ENCODE measurements around the gene GALNT8.

Gene GALNT8

GRCh38 chr12:4809449-4810218 is 89.4 kb downstream of the GALNT8 start:
- TF ChIP-seq CTCF (IDR thresholded peaks at IDR 0.05; ENCODE audit: extremely low read depth, missing control alignments), result no peak
- DNase-seq (ENCODE audit: low spot score), result peak; percentile 47

GRCh38 chr12:4810219-4810671 is 90.0 kb downstream of the GALNT8 start:
- no peak for TF ChIP-seq CTCF (IDR thresholded peaks at IDR 0.05; ENCODE audit: extremely low read depth, missing control alignments)
- DNase-seq (ENCODE audit: low spot score), result no peak

GRCh38 chr12:4812624-4813327 is 92.6 kb downstream of the GALNT8 start:
- DNase-seq (ENCODE audit: low spot score), result no peak
- TF ChIP-seq CTCF (IDR thresholded peaks at IDR 0.05; ENCODE audit: extremely low read depth, missing control alignments), result no peak

GRCh38 chr12:4813741-4814140 is 93.5 kb downstream of the GALNT8 start:
- no peak for TF ChIP-seq CTCF (IDR thresholded peaks at IDR 0.05; ENCODE audit: extremely low read depth, missing control alignments)
- DNase-seq (ENCODE audit: low spot score), result no peak

- no peak for DNase-seq (ENCODE audit: low spot score)
- TF ChIP-seq CTCF (IDR thresholded peaks at IDR 0.05; ENCODE audit: extremely low read depth, missing control alignments), result no peak
These were observed 94.3 kb downstream of the GALNT8 start for GRCh38 chr12:4814485-4814884.

- DNase-seq (ENCODE audit: low spot score), result no peak
These were observed 96.7 kb downstream of the GALNT8 start for GRCh38 chr12:4816744-4817525.

More at GRCh38 chr12:4816744-4817525, 96.7 kb downstream of the GALNT8 start:
- no peak for TF ChIP-seq CTCF (IDR thresholded peaks at IDR 0.05; ENCODE audit: extremely low read depth, missing control alignments)
